Activated naive CD8-positive, alpha-beta T cell treated with anti-CD3 and anti-CD28 coated beads, Interleukin-2, amount 10 ng/mL, durations not matched to agents 7 days and 5 days (primary cell): ENCODE data around the gene CUL1. TPM values are rescaled to one million over a fixed set of nuclear protein-coding genes. Genes with fewer than 3 reads are reported as not detected.
"Not testable (repeated sequence)": the region's sequence is repeated elsewhere in the genome, so short reads cannot be mapped to it uniquely, and the experiment has no call there.

Source experiments
- ATAC-seq: fragments of 150-1000 bp; cut with Tn5 transposase; one replicate; pipeline ENCODE4 v1.10.0; 2021; ENCODE audit warnings: low read depth, moderate library complexity
- POLR2A ChIA-PET: fragments of 350-600 bp; sonication (Branson Sonifier 250); formaldehyde crosslinking; loops from one replicate; lab custom pipeline; 2021; ENCODE audit warnings: antibody characterized with exemption; lab: Charles Lee
- DNase-seq: peaks from one replicate; pipeline ENCODE4 v3.0.0; 2021
- H3K27ac Mint-ChIP-seq: one replicate; pipeline ENCODE4 v1.8.0; 2022; ENCODE audit warnings: mild to moderate bottlenecking, mixed read lengths
- H3K27me3 Mint-ChIP-seq: one replicate; pipeline ENCODE4 v1.8.0; 2022; ENCODE audit warnings: mild to moderate bottlenecking, moderate library complexity, mixed read lengths
- H3K36me3 Mint-ChIP-seq: one replicate; pipeline ENCODE4 v1.8.0; 2021; ENCODE audit warnings: mild to moderate bottlenecking, mixed read lengths
- H3K4me1 Mint-ChIP-seq: one replicate; pipeline ENCODE4 v1.8.0; 2021; ENCODE audit warnings: mixed read lengths
- H3K4me3 Mint-ChIP-seq: one replicate; pipeline ENCODE4 v1.8.0; 2022; ENCODE audit warnings: mild to moderate bottlenecking, moderate library complexity, mixed read lengths
- H3K9me3 Mint-ChIP-seq: one replicate; pipeline ENCODE4 v1.8.0; 2021; ENCODE audit warnings: mixed read lengths
- total RNA-seq, 2 experiments: library from RNA; stranded (reverse); gene quantifications; one replicate each; pipeline ENCODE4 v1.2.3, GENCODE V29; 2021

CUL1 gene
- total RNA-seq, 2 experiments from 2014 or later, result 53.1 to 53.8 TPM

DNA sequence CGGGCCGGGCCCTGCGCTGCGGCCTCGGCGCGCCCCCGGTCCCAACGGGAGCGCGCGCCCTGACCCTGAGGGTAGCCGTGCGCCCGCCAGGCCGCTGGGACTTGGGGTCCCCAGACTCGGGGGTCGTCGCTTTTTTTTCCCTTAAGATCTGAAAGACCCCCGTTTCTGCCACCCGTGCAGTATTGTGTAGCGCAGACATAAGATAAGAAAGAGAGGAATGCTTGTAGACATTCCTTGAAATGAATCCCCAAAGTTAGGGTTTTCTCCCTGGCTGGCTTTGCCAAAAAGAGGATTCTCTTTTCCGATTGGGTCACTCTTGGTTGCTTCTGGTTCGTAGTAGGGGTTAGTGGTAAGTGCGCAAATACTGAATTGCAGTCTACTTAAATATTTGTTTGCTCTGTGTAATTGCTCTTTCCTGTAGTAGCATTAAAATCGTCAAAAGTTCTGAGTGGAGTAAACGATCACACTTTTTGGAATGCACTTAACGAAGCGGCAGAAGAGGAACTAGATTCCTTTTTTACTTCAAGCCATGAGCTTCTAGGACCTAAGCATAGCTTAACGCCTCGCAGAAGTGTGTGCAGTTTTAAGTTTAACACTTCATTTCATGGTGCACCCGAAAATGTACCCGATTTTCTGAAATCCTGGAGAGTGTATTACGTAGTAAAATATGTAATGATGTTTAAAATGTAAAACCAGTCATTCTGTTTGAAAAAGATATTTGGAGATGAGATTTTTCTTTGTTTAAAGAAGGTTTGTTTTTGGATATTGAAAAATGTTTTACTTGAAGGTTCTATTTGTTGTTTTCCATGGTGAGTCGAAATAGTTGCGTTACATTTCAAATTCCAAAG, 1.3 kb downstream of the CUL1 start:
- Mint-ChIP-seq H3K27me3 (peaks cover 5% of the 10 kb centered on the region), H3K4me1 (peaks cover 39% of the 10 kb centered on the region), H3K4me3 (peak overlapping the region; percentile 91), H3K9me3 (no peaks in the 10 kb centered on the region), H3K36me3 (peaks cover 11% of the 10 kb centered on the region), H3K27ac (peak overlapping the region; percentile 88)
- ATAC-seq, result no peak
- POLR2A ChIA-PET, result interaction anchor here (0.7 to 3.1 kb wide), 6 partner anchors 21 to 365 kb away, joined by 3 to 10 read pairs (median 4); no protein-coding TSS in a partner anchor
- DNase-seq, result no peak

DNA sequence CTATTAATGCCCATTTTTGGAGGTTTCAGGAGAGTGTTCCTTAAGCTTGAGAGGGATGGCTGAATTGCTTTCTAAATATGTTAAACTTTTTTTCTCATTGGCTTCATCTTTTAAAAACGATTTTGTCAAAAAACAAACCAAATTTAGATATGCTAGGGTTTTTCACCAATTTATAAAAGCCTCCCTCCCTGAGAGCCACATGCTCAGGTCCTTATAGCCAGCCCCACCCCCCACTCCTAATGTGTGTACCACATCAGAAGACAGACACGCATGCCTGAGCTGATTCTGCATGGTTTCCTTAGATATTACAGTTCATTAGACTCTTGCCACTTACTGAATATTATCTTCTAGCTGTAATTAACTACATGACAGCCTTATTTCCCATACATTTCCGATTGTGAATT, 2.0 kb downstream of the CUL1 start:
- ATAC-seq, result no peak
- POLR2A ChIA-PET, result interaction anchor here (0.6 to 3.1 kb wide), 7 partner anchors 20 to 508 kb away, joined by 3 to 10 read pairs (median 5); no protein-coding TSS in a partner anchor
- Mint-ChIP-seq H3K27ac (peak overlapping the region; percentile 88), H3K9me3 (no peaks in the 10 kb centered on the region), H3K27me3 (peaks cover 5% of the 10 kb centered on the region), H3K4me1 (peaks cover 39% of the 10 kb centered on the region), H3K36me3 (peaks cover 11% of the 10 kb centered on the region), H3K4me3 (peak overlapping the region; percentile 91)
- no peak for DNase-seq

DNA sequence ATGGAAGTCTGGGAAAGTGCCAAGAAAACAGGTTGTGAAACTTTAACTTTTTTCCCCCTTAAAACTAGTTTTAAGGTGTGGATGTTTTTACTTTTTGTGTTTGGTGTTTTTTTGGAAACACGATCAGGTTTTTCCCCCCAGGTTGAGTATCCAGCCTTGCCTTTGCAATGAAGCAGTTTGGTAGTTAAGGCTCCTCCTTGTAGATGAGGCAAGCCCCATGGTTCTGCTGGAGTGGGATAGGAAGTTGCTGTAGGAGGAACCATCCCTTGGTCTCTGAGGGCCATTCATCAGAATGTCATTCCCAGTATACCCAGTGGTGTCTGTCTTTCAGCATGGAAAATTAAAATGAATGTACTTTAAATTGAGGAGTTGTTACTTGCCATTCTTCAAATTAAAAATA, 2.7 kb downstream of the CUL1 start:
- peaks cover 5% of the 10 kb centered on the region for H3K27me3 Mint-ChIP-seq
- ATAC-seq (no peak), DNase-seq (no peak)
- no peaks in the 10 kb centered on the region for H3K9me3 Mint-ChIP-seq
- H3K4me1 Mint-ChIP-seq, result peaks cover 43% of the 10 kb centered on the region
- H3K4me3 Mint-ChIP-seq, result peak overlapping the region; percentile 91
- peaks cover 11% of the 10 kb centered on the region for H3K36me3 Mint-ChIP-seq
- no peak overlapping the region for H3K27ac Mint-ChIP-seq
- POLR2A ChIA-PET, result interaction anchor here (0.6 to 3.1 kb wide), 4 partner anchors 20 to 507 kb away, joined by 3 to 10 read pairs (median 4); no protein-coding TSS in a partner anchor

DNA sequence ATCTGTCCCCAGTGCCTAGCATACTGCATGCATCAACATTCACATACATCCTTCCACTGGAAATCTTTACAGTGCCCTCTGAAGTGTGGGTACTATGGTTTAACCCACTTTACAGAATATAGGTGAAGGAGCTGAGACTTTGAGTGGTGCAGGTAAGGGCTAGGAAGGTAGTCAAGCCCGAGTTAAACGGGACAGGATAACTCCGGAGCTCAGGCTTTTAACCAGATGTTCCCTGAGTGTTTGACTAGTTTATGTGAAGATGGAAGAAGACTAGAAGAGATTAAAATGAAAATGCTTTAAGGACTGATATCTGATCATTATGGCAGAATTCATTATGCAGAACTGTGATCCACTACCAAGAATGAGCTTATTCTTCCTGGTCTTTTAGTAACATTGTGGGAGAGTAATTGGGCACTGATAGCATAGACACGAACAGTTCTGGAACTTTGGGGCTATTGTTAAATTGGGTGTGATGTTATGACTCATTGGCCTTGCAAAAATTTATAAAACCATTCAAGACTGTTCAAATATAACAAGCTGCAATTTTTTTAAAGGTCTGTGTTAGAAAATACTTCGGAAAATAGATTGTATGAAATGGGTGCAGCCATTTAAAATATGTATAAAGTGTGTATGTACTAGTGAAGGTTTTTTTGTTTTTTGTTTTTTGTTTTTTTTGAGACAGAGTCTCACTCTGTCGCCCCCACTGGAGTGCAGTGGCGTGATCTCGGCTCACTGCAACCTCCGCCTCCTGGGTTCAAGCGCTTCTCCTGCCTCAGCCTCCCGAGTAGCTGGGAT, 4.4 kb downstream of the CUL1 start:
- Mint-ChIP-seq H3K4me1 (peaks cover 44% of the 10 kb centered on the region), H3K27ac (no peak overlapping the region)

DNA sequence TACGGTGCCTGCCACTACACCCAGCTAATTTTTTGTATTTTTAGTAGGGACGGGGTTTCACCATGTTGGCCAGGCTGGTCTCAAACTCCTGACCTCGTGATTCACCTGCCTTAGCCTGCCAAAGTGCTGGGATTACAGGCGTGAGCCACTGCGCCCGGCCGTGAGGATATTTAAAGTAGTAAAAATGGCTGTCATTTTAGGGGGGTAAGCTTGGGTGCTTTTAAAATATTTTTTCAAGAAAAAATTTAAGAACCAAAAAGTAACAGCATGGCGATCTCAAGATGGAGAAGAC, 4.9 kb downstream of the CUL1 start:
- H3K4me1 Mint-ChIP-seq, result peaks cover 46% of the 10 kb centered on the region
- DNase-seq, H3K27ac Mint-ChIP-seq, H3K4me3 Mint-ChIP-seq, POLR2A ChIA-PET, H3K27me3 Mint-ChIP-seq, ATAC-seq, H3K36me3 Mint-ChIP-seq, H3K9me3 Mint-ChIP-seq: not testable (repeated sequence)

More for the DNA sequence above, 4.4 kb downstream of the CUL1 start:
- Mint-ChIP-seq H3K27me3 (no peaks in the 10 kb centered on the region), H3K4me3 (no peak overlapping the region), H3K36me3 (peaks cover 9% of the 10 kb centered on the region), H3K9me3 (no peaks in the 10 kb centered on the region)
- no peak for DNase-seq
- ATAC-seq, result no peak
- POLR2A ChIA-PET, result no interaction called here

DNA sequence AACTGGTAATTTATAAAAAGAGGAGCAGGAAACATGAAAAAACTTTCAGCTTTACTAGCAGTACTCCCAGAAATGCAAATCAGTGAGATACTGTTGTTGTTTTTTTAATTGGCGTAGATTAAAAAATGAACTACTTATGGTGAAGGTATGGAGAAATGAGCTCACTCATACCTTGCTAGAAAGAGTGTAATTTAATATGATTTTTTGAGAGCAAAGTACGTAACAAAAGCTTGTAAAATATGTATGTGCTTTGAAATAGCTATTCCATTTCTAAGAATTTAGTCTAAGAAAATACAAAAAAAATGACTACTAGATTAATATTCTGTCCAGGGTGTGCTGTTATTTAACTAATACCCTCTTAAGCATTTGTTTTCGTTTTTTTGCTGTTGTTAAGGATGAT, 5.5 kb downstream of the CUL1 start:
- POLR2A ChIA-PET, result interaction anchor here (0.7 kb wide), 1 partner anchor 121 kb away, joined by 3 read pairs; no protein-coding TSS in a partner anchor
- Mint-ChIP-seq H3K4me1 (peaks cover 48% of the 10 kb centered on the region), H3K4me3 (no peak overlapping the region), H3K36me3 (peaks cover 9% of the 10 kb centered on the region), H3K27ac (no peak overlapping the region), H3K27me3 (no peaks in the 10 kb centered on the region), H3K9me3 (no peaks in the 10 kb centered on the region)
- DNase-seq (no peak), ATAC-seq (no peak)

DNA sequence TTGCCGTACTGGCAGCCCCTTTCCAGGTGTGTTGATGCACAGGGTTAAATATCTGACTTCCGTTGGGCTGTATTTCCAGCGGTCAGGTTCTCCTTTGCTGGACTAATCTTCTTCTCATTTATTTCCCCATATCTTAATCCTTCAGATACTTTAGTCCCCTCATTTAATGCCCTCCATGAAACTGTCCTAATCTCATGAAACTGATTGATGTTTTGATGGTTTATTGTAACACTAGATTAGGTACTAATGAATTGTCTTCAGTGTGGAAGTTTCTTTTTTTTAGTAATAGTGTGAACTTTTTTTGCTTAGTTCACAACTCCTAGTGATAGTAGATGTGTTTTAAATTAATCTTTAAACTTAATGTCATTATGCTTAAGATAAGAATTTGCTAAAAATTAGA, 6.3 kb downstream of the CUL1 start:
- H3K27ac Mint-ChIP-seq, result no peak overlapping the region
- ATAC-seq, result no peak
- no peak for DNase-seq
- H3K9me3 Mint-ChIP-seq, result no peaks in the 10 kb centered on the region
- no peak overlapping the region for H3K4me3 Mint-ChIP-seq
- POLR2A ChIA-PET, result no interaction called here
- H3K4me1 Mint-ChIP-seq, result peaks cover 47% of the 10 kb centered on the region
- H3K27me3 Mint-ChIP-seq, result no peaks in the 10 kb centered on the region
- H3K36me3 Mint-ChIP-seq, result peaks cover 8% of the 10 kb centered on the region

DNA sequence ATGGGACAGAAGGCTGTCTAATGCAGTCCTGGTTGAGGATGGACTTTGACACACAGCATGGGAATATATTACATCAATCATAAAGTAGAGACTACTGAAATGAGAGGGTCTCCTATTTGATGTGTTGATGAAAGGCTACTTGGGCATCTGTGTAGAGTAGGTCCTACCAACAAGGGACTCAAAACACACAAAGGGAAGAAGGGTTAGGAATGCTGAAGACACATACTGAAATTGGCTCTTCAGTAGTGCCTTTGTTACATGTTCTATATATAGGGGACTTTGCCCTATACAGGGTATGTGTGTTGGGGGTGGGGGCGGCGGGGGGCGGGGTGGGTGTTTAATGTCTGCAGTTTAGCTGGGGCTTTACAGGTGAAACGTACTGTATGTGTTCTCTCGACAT, 7.7 kb downstream of the CUL1 start:
- H3K4me1 Mint-ChIP-seq, result peaks cover 36% of the 10 kb centered on the region
- no peak overlapping the region for H3K4me3 Mint-ChIP-seq
- H3K9me3 Mint-ChIP-seq, result no peaks in the 10 kb centered on the region
- DNase-seq (no peak), ATAC-seq (no peak)
- peaks cover 7% of the 10 kb centered on the region for H3K36me3 Mint-ChIP-seq
- H3K27me3 Mint-ChIP-seq, result no peaks in the 10 kb centered on the region
- no peak overlapping the region for H3K27ac Mint-ChIP-seq
- POLR2A ChIA-PET, result no interaction called here

DNA sequence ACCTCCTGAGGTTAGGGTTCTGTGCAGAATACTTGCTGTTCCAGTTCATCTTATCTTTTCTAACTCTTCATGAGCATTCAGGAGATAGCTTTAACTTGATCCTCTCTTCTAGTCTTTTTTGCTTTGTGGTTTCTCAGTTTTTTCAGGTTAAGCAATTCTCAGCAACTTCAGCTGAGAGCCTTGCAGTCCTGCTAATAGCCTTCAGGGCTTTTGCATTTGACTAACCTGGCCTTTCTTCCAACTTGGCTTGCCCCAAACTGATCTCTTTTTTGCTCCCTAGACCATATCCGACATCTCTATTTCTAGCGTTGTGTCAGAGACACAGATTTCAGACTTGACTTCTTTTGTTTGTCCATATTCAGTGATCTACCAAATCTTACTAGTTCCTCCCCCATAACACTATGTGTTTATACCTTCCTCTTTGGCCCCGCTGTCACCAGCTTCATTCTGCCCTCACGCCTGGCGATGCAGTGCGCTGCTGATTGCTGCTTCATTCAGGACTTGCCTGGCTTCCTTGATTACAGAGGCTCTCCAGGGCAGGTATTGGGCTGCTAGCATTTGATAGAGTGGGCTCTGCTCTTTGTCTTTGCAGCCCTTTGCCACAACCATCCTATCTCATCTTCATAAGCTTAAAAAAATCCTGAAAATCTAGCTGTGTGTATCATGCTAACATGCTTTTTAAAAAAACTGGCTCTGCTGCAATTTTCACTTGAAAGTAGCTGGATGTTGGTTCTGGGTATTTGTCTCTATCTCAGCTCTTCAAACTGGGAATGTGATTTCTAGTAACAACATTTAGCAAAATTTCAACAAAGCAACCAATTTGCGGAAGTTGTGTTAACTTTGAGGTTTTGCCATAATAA, 9.6 kb downstream of the CUL1 start:
- no peak overlapping the region for H3K4me3 Mint-ChIP-seq
- DNase-seq (no peak), ATAC-seq (no peak)
- peaks cover 6% of the 10 kb centered on the region for H3K36me3 Mint-ChIP-seq
- H3K27me3 Mint-ChIP-seq, result no peaks in the 10 kb centered on the region
- H3K4me1 Mint-ChIP-seq, result peaks cover 23% of the 10 kb centered on the region
- H3K9me3 Mint-ChIP-seq, result no peaks in the 10 kb centered on the region
- POLR2A ChIA-PET, result interaction anchor here (1.0 kb wide), 1 partner anchor 80 kb away, joined by 3 read pairs; no protein-coding TSS in a partner anchor
- no peak overlapping the region for H3K27ac Mint-ChIP-seq

DNA sequence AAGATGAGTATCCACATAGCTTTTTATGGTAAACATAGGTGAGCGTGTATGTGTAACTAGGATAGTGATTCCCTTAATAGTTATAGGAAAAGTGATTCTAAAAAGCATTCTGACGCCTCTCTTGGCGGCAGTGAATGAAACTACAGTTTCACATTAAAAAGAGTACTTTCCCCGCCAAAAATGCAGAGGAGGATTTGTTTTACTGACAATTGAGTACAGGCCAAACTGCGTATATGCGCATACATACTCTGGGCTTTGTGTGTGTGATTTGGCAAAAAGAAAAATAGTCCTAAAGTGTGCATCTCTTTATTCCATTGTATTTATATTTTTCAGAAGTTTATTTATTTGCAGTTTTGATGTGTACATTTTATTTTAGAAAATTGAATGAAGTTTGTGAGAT, 10.3 kb downstream of the CUL1 start:
- DNase-seq, result no peak
- H3K36me3 Mint-ChIP-seq, result peaks cover 6% of the 10 kb centered on the region
- H3K4me1 Mint-ChIP-seq, result peaks cover 23% of the 10 kb centered on the region
- POLR2A ChIA-PET, result interaction anchor here (1.0 kb wide), 1 partner anchor 80 kb away, joined by 3 read pairs; no protein-coding TSS in a partner anchor
- no peak overlapping the region for H3K4me3 Mint-ChIP-seq
- H3K27me3 Mint-ChIP-seq, result no peaks in the 10 kb centered on the region
- no peak for ATAC-seq
- H3K27ac Mint-ChIP-seq, result no peak overlapping the region
- H3K9me3 Mint-ChIP-seq, result no peaks in the 10 kb centered on the region

DNA sequence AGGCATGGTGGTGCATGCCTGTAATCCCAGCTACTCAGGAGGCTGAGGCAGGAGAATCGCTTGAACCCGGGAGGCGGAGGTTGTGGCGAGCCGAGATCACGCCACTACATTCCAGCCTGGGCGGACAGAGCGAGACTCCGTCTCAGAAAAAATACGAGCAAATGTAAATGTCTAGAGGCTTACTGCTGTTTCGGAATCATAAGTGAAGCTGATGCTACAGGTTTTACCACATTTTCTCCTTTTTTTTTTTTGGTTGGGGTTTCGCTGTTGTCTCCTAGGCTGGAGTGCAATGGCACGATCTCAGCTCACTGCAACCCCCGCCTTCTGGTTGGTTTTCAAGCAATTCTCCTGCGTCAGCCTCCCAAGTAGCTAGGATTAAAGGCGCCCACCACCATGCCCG, 11.7 kb downstream of the CUL1 start:
- H3K9me3 Mint-ChIP-seq, H3K27ac Mint-ChIP-seq, ATAC-seq, POLR2A ChIA-PET, DNase-seq, H3K4me3 Mint-ChIP-seq, H3K27me3 Mint-ChIP-seq: not testable (repeated sequence)
- Mint-ChIP-seq H3K4me1 (peaks cover 26% of the 10 kb centered on the region), H3K36me3 (peaks cover 16% of the 10 kb centered on the region)

DNA sequence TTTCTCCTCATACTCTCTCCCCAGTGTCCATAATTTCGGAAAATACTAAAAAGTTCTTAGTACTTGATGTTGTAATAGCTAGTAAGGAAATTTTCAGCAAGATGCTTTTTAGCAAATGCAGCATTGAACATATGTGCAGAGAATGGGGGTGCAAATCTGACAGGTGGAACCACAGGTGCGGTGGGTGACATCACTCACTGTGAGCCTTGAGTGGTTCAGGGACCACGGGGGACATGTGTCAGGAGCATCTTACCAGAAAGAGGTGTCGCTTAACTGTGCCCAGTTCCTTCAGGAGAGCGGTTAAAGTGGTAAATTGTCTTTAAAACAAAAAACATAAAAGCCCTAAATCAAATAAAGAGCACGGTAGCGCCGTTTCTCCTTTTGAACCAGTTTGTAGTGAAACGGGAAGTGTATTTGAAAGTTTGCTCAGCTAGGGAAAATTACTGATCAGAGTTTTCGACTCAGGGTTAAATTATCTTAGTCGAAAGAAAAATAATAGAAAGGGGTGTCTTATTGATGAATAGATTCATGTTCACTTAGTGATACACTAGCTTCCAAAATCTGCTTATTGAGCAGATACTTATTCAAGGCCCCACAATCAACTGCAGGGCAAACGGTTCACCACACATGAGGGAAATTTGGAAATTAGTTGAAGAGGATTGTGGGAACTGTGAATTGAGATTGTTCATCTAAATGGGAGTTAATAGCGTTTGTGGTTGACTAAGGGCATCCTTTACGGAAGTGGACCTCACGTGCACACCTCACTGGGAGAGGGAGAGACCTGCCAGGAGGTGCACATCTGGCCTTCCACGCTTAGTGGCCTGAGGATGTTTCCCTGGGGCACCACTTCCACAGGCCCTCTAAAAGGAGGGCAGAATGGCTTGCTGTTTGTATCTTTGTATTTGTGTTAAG, 12.7 kb downstream of the CUL1 start:
- POLR2A ChIA-PET, result no interaction called here
- no peak overlapping the region for H3K27ac Mint-ChIP-seq
- H3K4me3 Mint-ChIP-seq, result no peak overlapping the region
- H3K4me1 Mint-ChIP-seq, result peaks cover 21% of the 10 kb centered on the region
- no peaks in the 10 kb centered on the region for H3K9me3 Mint-ChIP-seq
- H3K36me3 Mint-ChIP-seq, result peaks cover 22% of the 10 kb centered on the region
- DNase-seq, result no peak
- H3K27me3 Mint-ChIP-seq, result no peaks in the 10 kb centered on the region
- ATAC-seq, result no peak
